GM06990 (cell line): ENCODE results near the gene NDUFC1.
A peak's percentile ranks its signal among the peaks of the same experiment; 100 is the strongest.

Experiments used
- DNase-seq: peaks from one replicate; pipeline ENCODE4 v3.0.0-alpha.2; 2011; ENCODE audit not compliant: insufficient read length; ENCODE audit errors: extremely low read depth
- H3K27me3 ChIP-seq: replicated peaks from 2 replicates; pipeline ENCODE4 v1.6.0; 2011; ENCODE audit warnings: low read length; ENCODE audit not compliant: control insufficient read depth, insufficient read depth
- H3K36me3 ChIP-seq: 2 replicates; pipeline ENCODE4 v1.5.1; 2011; ENCODE audit warnings: low read length; ENCODE audit not compliant: control insufficient read depth, insufficient read depth
- H3K4me3 ChIP-seq: replicated peaks from 2 replicates; pipeline ENCODE4 v1.5.1; 2011; ENCODE audit warnings: low read depth, mild to moderate bottlenecking, control low read depth, low read length
- CTCF ChIP-seq: IDR thresholded peaks from 2 replicates; pipeline ENCODE4 v1.5.1; 2011; ENCODE audit warnings: low read length, control low read depth, mild to moderate bottlenecking, inconsistent platforms; ENCODE audit not compliant: insufficient read depth, poor library complexity, severe bottlenecking

NDUFC1 gene

GRCh38 chr4:139301821-139302611 is at the start of gene NDUFC1:
Gene NDUFC1 (minus strand): TSS chr4:139302477. CDS start chr4:139295798, 6,679 bp downstream.
- peak; percentile 77 for DNase-seq
- no peaks in the 10 kb centered on the region; the same call in 1 of the 2 replicates for H3K36me3 ChIP-seq
- no peaks in the 10 kb centered on the region for H3K27me3 ChIP-seq
- TF ChIP-seq CTCF: peak; percentile 31
- peak within 1 kb of the TSS; percentile 86 for H3K4me3 ChIP-seq

DNA sequence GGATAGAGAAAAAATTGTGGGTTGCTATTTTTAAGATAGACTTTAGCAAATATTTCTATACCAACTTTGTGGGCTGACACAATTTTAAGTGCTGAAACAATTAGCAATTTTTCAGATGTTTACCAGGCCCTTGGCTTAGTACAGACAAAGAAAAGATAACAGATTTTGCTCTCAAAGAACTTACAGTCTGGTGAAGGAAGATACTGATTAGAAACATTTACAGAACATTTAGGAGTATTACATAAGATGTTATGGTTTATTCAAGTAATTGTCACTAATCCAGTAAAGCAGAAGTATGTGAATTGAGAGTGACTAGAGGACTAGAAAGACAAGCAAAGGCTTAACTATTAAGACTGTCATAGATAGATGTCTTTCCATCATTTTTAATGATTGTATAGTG is 35.3 kb upstream of the NDUFC1 start:
- H3K27me3 ChIP-seq: no peaks in the 10 kb centered on the region
- DNase-seq: no peak
- no peak for TF ChIP-seq CTCF
- H3K36me3 ChIP-seq: peaks cover 2% of the 10 kb centered on the region
- H3K4me3 ChIP-seq: no peak overlapping the region

DNA sequence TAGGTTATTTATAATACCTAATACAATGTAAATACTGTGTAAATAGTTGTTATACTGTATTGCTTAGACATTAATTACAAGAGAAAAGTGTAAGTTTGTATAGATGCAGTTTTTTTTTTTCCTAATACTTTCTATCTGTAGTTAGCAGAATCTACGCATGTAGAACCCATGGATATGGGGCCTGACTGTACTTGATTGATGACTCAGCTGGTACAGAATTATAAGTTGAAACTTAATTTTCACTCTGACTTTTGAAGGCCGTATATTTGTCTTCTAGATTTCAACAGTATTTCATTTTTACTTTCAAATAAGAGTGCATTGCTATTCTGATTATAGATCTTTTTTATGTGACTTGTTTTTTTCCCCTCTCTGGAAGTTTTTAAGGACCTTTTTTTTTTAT is 30.8 kb upstream of the NDUFC1 start:
- H3K4me3 ChIP-seq: no peak overlapping the region
- no peak for TF ChIP-seq CTCF
- no peak for DNase-seq
- H3K27me3 ChIP-seq: no peaks in the 10 kb centered on the region
- peaks cover 2% of the 10 kb centered on the region; the same call in 1 of the 2 replicates for H3K36me3 ChIP-seq

DNA sequence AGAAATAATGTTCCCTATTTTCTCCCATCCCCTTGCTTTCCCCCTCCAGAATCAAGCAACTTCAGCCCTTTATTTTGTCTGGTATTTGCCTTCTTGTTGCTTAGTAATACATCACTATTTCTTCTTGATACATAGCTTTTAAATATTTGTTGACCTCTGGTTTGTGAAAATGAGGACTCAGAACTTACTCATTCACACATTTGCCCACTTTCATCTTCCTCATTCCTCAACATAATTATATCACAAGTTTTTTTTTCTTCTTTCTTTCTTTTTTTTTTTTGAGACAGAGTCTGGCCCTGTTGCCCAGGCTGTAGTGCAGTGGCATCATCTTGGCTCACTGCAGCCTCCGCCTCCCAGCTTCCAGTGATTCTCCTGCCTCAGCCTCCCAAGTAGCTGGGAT is 28.9 kb upstream of the NDUFC1 start:
- no peaks in the 10 kb centered on the region for H3K27me3 ChIP-seq
- TF ChIP-seq CTCF: no peak
- no peak overlapping the region for H3K4me3 ChIP-seq
- DNase-seq: no peak
- peaks cover 2% of the 10 kb centered on the region; the same call in 1 of the 2 replicates for H3K36me3 ChIP-seq

DNA sequence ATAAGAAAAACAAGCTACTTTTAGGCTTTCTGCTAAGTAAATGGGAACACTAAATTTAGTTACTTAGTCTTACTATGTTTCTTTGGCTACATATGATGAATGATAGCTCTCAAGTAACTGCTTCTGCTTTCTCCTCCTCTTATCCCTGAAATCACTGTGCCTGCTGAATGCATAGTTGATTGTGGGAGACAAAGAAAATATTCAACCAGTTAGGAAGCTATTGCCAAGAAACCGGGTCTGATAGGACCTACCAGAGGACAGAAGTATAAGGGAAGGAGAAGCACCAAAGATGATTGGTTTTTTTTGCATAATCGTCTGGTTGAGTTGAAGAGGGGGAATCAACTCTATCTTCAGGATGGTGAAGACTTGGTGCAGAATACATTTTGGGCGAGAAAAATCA is 28.0 kb upstream of the NDUFC1 start:
- no peak for DNase-seq
- Histone ChIP-seq H3K27me3 (no peaks in the 10 kb centered on the region), H3K36me3 (peaks cover 2% of the 10 kb centered on the region; the same call in 1 of the 2 replicates), H3K4me3 (no peak overlapping the region)
- TF ChIP-seq CTCF: no peak
